Left ventricle myocardium superior (tissue), 1 donor: ENCODE measurements around the gene CGNL1. TPM values are rescaled to one million over a fixed set of nuclear protein-coding genes. Genes with fewer than 3 reads are reported as not detected.
A peak's percentile ranks its signal among the peaks of the same experiment; 100 is the strongest.

Source experiments
- ATAC-seq: fragments of 200-7000 bp; cut with Tn5 transposase; one replicate; pipeline ENCODE4 v1.9.1; 2020; ENCODE audit warnings: mild to moderate bottlenecking, moderate library complexity
- DNase-seq: peaks from one replicate; pipeline ENCODE4 v3.0.0-alpha.2; 2020
- intact Hi-C: fragments of 100-400 bp; cut with micrococcal nuclease; formaldehyde crosslinking; loops from one replicate; pipeline ENCODE4 v1.11.0; 2022
- total RNA-seq: library from RNA; stranded (reverse); fragmentation: NEBNext Ultra II Directional; extraction: Animal tissue kit (Norgen Biotek cat#: 25700); gene quantifications from one replicate; pipeline ENCODE4 v1.2.1, GENCODE V29; 2021
- donor health status: DM: no; HTN: yes; CAD: no; lungs with severe emphysema.

Gene CGNL1
- total RNA-seq, 1 donor from 2014 or later: 15.2 TPM

- intact Hi-C loops: no loop called here
- no peak for DNase-seq
- no peak for ATAC-seq
These were observed 194.7 kb downstream of the CGNL1 start for GRCh38 chr15:57570994-57571393.

GRCh38 chr15:57571725-57572124 lies 195.4 kb downstream of the CGNL1 start:
- DNase-seq (no peak), ATAC-seq (no peak)
- intact Hi-C loops: no loop called here

- no peak for DNase-seq
These were observed 196.2 kb downstream of the CGNL1 start for GRCh38 chr15:57572468-57572867.

GRCh38 chr15:57573151-57573550 lies 196.8 kb downstream of the CGNL1 start:
- DNase-seq (no peak), ATAC-seq (no peak)
- intact Hi-C loops: no loop called here

More at GRCh38 chr15:57572468-57572867, 196.2 kb downstream of the CGNL1 start:
- ATAC-seq: no peak
- intact Hi-C loops: no loop called here

- ATAC-seq (no peak), DNase-seq (no peak)
- intact Hi-C loops: no loop called here
These were observed 199.1 kb downstream of the CGNL1 start for GRCh38 chr15:57575363-57575762.

- ATAC-seq: no peak
- intact Hi-C loops: no loop called here
- DNase-seq: no peak
These were observed 202.1 kb downstream of the CGNL1 start for GRCh38 chr15:57578288-57578900.

- intact Hi-C loops: no loop called here
- DNase-seq (no peak), ATAC-seq (no peak)
These were observed 204.1 kb downstream of the CGNL1 start for GRCh38 chr15:57580428-57580827.

GRCh38 chr15:57580866-57581265 lies 204.6 kb downstream of the CGNL1 start:
- DNase-seq: no peak
- ATAC-seq: no peak
- intact Hi-C loops: no loop called here

GRCh38 chr15:57582090-57582489 lies 205.8 kb downstream of the CGNL1 start:
- DNase-seq (no peak), ATAC-seq (no peak)
- intact Hi-C loops: no loop called here

- intact Hi-C loops: no loop called here
- no peak for DNase-seq
- ATAC-seq: no peak
These were observed 207.0 kb downstream of the CGNL1 start for GRCh38 chr15:57583282-57583681.

GRCh38 chr15:57583720-57584119 lies 207.4 kb downstream of the CGNL1 start:
- ATAC-seq (no peak), DNase-seq (no peak)
- intact Hi-C loops: no loop called here

GRCh38 chr15:57586661-57587424 lies 210.5 kb downstream of the CGNL1 start:
- DNase-seq: no peak
- intact Hi-C loops: no loop called here
- no peak for ATAC-seq

GRCh38 chr15:57589281-57589680 lies 213.0 kb downstream of the CGNL1 start:
- intact Hi-C loops: no loop called here
- DNase-seq: no peak
- no peak for ATAC-seq

- ATAC-seq (no peak), DNase-seq (no peak)
- intact Hi-C loops: no loop called here
These were observed 213.4 kb downstream of the CGNL1 start for GRCh38 chr15:57589754-57590153.

GRCh38 chr15:57591237-57591821 lies 215.0 kb downstream of the CGNL1 start:
- DNase-seq (no peak), ATAC-seq (no peak)
- intact Hi-C loops: no loop called here

- DNase-seq (peak; percentile 86), ATAC-seq (peak; percentile 60)
- intact Hi-C loops: no loop called here
These were observed 215.6 kb downstream of the CGNL1 start, which contains the start of gene MYZAP for GRCh38 chr15:57591822-57592367. TSS of gene MYZAP (plus strand) at chr15:57591904. CDS start at chr15:57592035, 131 bp downstream.

GRCh38 chr15:57592426-57592825 lies 216.1 kb downstream of the CGNL1 start:
- ATAC-seq: no peak
- DNase-seq: no peak
- intact Hi-C loops: no loop called here

GRCh38 chr15:57592836-57593420 lies 216.6 kb downstream of the CGNL1 start:
- intact Hi-C loops: no loop called here
- DNase-seq (no peak), ATAC-seq (no peak)

GRCh38 chr15:57594479-57594878 lies 218.2 kb downstream of the CGNL1 start:
- DNase-seq: no peak
- intact Hi-C loops: no loop called here
- ATAC-seq: no peak
